SIG-M5 treated with dmso at 0.1 percent for 504 hours (cell line): Measurements from ENCODE around the gene BEGAIN.

Experiments used
- DNase-seq: peaks from one replicate; lab custom pipeline; 2025; ENCODE audit not compliant: unreplicated experiment; lab: John Stamatoyannopoulos, UW

The BEGAIN gene

GRCh38 chr14:100568164-100568997, 18.8 kb downstream of the BEGAIN start:
- DNase-seq = no peak

GRCh38 chr14:100567877-100568163, 19.4 kb downstream of the BEGAIN start:
- DNase-seq = no peak

- no peak for DNase-seq
Measured at GRCh38 chr14:100567009-100567876, 20.0 kb downstream of the BEGAIN start.

GRCh38 chr14:100566586-100566985, 20.6 kb downstream of the BEGAIN start:
- no peak for DNase-seq

GRCh38 chr14:100566119-100566518, 21.1 kb downstream of the BEGAIN start:
- no peak for DNase-seq

- no peak for DNase-seq
Measured at GRCh38 chr14:100565650-100566049, 21.6 kb downstream of the BEGAIN start.

GRCh38 chr14:100564512-100564911, 22.7 kb downstream of the BEGAIN start:
- DNase-seq = no peak

- no peak for DNase-seq
Measured at GRCh38 chr14:100562751-100563150, 24.5 kb downstream of the BEGAIN start.

GRCh38 chr14:100561005-100561404, 26.2 kb downstream of the BEGAIN start:
- no peak for DNase-seq

- DNase-seq = no peak
Measured at GRCh38 chr14:100560471-100560870, 26.7 kb downstream of the BEGAIN start.

- no peak for DNase-seq
Measured at GRCh38 chr14:100559455-100559854, 27.8 kb downstream of the BEGAIN start.

GRCh38 chr14:100558966-100559365, 28.3 kb downstream of the BEGAIN start:
- no peak for DNase-seq

- DNase-seq = no peak
Measured at GRCh38 chr14:100558226-100558625, 29.0 kb downstream of the BEGAIN start.

GRCh38 chr14:100557658-100558057, 29.6 kb downstream of the BEGAIN start:
- DNase-seq = peak; percentile 51

GRCh38 chr14:100556936-100557505, 30.2 kb downstream of the BEGAIN start:
- no peak for DNase-seq

- no peak for DNase-seq
Measured at GRCh38 chr14:100556140-100556475, 31.1 kb downstream of the BEGAIN start.

- DNase-seq = no peak
Measured at GRCh38 chr14:100555436-100556139, 31.6 kb downstream of the BEGAIN start.

GRCh38 chr14:100554696-100555320, 32.4 kb downstream of the BEGAIN start:
- no peak for DNase-seq

- peak; percentile 53 for DNase-seq
Measured at GRCh38 chr14:100554082-100554677, 33.0 kb downstream of the BEGAIN start.

- DNase-seq = no peak
Measured at GRCh38 chr14:100553471-100553870, 33.7 kb downstream of the BEGAIN start.
